GM21423 (cell line): ENCODE measurements around the gene RSF1.

Source experiments
- ATAC-seq: cut with Tn5 transposase; IDR thresholded peaks from one replicate; pipeline ENCODE4 v1.9.1; 2021; ENCODE audit warnings: mild to moderate bottlenecking, moderate library complexity; ENCODE audit not compliant: unreplicated experiment

Gene RSF1

DNA sequence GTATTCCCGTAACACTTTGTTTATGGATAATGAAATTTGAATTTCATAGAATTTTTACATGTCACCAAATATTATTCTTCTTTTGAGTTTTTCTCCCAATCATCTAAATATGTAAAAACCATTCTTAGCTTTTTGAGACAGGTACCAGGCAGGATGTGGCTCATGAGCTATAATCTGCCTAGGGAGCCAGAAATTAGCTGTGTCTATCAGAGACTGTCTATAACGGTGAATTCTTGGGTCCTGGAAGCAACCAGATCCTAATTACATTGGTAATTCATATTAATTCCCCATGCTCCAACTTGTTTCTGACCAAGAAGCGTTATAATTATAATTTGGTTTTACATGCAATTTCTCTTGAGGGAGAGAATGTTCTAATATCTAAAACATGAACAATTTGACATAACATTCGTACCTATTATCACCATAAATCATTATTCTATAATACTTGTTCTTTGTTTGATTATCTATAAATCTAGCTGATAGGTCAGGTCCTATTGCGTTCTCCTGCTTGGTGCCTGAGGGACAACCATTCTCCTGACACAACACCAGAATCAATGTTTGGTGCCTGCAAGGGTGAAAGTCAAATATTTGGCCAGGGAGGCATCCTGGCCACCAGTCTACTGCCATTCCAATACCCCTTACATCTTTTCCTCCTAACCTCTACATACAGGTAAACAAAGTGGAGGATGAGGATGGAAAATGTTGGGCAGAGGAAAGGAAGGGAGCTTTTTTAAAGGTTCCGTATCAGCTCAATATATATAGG is 69.9 kb downstream of the RSF1 start:
- no peak for ATAC-seq

DNA sequence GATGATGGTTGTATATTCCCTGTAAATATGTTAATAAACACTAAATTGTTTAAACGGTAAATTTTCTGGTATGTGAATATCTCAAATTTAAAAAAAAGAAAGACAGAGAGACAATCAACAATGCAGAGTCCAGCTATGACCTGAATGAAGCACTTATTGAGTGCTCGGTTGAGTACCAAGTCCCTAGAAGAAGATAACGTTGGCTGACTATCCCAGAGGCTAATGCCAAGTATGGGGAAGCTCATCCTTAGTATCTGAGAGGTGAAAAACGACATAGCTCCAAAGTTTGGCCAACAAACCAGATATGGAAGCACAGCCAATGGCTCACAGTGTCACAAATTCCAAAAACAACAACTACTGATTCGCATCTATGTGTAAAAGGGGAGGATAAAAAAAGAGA is 71.3 kb downstream of the RSF1 start:
- ATAC-seq: no peak

DNA sequence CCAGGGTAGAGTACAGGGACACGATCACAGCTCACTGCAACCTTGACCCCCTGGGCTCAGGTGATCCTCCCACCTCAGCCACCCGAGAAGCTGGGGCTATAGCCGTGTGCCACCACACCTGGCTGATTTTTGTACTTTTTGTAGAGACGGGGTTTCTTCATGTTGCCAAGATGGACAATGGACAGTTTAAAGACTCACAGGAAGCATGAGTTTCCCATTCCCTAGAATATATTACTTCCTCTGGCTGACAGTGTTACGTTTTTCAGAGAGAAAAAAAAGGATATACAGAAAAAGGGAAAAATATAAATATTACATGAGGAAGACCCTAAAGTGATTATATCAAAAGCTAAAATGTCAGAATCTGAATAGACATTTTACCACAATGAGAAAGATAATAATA is 72.3 kb downstream of the RSF1 start:
- ATAC-seq: no peak

DNA sequence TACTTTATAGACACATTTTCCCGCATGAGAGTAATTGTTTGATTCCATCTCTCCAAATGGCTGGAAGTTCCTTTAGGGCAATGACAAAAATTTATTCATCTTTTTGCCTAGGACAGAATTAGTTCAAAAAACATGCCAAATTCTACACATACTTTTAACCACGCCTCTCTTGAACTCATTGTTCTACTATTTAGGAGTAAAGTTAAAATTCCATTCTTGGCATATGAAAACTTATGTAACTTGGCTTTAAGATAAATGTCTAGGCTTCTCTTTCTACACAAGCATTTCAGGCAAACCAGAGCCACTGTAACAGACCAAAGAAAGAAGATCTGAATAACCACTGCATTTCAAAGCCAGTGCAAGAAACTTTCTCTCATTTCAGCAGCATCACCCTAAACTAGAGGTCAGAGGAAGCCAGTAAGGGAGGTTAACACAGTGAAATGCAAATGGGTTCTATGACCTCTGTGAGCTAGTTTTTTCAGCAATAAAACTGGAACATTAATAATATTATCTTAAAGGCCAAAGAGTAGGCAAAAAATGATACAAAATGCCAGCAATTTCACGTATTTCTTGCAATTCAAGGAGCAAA is 73.0 kb downstream of the RSF1 start:
- no peak for ATAC-seq

DNA sequence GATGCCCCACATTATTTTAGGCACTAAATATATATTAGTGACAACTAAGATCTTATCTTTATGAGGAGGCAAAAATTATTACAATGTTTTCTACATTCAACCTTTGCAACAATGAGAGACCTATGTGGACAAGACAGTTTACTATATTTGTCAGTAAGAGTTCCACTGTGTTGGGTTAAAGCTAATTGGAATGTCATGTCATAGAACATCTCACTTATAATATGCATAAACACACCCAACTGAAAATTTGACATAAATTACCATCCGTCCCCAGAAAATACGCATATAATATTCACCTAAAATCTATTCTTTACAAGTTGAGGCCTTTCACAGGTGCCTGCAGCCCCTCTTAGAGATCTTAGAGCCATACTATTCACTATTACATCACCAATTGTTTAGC is 84.0 kb downstream of the RSF1 start:
- no peak for ATAC-seq

DNA sequence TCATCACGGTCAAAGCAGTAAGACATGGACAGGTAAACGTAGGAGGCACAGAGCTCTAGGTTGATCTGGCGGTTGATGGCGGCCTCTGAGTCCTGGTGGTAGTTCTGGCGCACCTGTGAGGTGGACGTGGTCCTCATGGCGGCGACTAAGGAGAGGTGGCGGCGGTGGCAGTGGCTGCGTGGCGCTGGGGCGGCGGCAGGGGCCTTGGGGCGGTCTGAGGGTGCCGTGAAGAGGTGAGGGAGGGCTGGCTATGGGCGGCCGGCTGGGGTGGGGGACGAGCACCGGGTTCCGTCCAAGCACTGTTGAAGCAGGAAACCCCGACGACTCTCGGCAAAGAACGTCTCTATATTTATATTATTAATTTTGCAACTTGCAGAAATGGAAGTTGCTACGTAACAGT is 85.6 kb downstream of the RSF1 start:
- no peak for ATAC-seq

DNA sequence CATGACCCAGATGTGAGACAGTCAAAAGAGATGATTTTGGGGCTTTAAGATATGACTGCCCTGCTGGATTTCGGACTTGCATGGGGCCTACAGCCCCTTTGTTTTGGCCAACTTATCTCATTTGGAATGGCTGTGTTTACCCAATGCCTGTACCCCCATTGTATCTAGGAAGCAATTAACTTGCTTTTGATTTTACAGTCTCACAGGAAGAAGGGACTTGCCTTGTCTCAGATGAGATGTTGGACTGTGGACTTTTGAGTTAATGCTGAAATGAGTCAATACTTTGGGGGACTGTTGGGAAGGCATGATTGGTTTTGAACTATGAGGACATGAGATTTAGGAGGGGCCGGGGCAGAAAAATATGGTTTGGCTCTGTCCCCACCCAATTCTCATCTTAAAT is 88.4 kb downstream of the RSF1 start:
- no peak for ATAC-seq

DNA sequence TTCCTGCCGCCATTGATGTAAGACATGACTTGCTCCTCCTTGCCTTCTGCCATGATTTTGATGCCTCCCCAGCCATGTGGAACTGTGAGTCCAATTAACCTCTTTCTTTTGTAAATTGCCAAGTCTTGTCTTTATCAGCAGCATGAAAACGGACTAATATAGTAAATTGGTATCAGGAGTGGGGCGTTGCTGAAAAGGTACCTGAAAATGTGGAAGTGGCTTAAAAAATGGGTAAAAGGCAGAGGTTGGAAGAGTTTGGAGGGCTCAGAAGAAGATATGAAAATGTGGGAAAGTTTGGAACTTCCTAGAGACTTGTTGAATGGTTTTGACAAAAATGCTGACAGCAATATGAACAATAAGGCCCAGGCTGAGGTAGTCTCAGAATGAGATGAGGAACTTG is 89.7 kb downstream of the RSF1 start:
- ATAC-seq: no peak

DNA sequence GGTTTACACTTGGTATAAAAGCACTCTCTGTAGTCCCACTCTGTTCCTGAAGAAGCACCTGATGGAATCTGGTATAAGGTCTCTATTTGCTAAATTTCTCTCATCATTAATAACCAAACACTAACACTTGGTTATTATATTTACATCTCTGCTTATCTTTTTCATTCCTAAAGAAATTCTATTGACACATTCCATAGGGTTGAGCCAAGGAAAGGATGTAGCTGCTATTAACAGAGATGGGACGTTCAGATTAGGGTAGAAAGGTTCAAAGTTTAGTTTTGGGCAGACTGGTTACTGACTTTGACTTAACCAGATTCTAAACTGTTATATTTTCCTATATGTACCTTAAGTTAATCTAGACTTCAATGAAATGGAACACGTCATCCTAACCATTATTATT is 91.5 kb downstream of the RSF1 start:
- ATAC-seq: no peak

DNA sequence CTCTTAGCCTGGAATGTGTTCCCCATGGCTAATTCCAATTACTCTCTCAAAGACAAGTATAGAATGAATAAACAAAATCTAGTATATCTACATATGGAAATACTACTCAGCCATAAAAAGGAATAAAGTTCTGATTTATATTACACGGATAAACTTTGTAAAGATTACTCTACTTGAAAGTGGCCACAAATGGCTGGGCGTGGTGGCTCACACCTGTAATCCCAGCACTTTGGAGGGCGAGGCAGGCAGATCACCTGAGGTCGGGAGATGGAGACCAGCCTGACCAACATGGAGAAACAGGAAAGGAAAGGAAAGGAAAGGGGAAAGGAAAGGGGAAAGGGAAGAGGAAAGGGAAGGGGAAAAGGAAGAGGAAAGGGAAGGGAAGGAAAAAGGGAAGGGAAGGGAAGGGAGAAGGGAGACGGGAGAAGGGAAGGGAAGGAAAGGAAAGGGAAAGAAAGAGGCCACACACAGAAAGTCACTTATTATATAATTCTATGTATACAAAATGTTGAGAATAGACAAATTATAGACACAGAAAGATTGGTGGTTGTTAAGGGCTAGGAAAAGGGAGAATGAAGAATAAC is 92.2 kb downstream of the RSF1 start:
- ATAC-seq: no peak

DNA sequence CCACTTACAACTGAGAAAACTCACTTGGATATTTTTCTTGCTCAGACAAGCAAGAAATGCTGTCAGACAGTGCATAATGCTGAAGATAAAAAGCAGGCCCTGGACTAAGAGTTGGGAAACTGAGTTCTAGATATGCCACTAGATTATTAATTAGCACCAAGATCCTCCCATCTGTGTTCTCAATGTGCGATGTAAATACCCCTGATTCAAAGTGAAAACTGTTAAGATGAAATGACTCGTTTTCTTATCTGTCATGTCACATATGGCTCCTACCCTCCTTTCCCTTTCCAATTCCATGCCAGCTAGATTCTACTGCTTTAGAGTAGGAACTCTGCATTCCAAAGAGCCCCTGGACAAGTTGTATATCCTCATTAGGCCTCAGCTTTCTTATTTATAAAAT is 94.0 kb downstream of the RSF1 start:
- no peak for ATAC-seq

DNA sequence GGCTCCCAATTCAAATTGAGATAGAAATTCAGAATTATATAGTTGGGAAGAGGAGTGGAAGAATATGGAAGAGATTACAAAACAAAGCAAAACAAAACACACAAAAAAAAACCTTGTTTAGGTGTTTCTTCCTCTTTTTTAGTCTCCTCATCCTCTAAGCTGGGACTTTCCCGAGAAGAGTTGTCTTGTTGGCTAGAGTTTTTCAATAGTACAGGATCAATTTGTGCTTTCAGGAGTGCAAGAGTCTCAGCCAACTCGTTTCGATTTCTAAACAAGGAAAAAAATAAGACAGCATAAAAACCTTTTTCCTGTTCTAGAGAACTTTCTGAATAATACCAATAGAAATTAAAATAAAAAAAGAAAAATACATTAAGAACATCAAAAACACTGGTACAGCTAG is 95.1 kb downstream of the RSF1 start:
- peak; percentile 55 for ATAC-seq

DNA sequence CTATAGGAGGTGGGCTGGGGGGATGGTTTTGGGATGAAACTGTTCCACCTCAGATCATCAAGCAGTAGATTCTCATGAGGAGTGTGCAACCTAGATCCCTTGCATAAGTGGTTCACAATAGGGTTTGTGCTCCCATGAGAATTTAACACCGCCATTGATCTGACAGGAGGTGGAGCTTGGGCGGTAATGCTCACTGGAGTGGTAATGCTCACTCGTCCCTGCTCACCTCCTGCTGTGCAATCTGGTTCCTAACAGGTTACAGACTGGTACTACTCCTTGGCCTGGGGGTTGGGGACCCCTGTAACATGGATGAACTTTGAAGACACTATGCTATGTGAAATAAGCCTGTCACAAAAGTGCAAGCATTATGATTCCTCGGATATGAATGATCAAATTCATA is 95.9 kb downstream of the RSF1 start:
- ATAC-seq: no peak

DNA sequence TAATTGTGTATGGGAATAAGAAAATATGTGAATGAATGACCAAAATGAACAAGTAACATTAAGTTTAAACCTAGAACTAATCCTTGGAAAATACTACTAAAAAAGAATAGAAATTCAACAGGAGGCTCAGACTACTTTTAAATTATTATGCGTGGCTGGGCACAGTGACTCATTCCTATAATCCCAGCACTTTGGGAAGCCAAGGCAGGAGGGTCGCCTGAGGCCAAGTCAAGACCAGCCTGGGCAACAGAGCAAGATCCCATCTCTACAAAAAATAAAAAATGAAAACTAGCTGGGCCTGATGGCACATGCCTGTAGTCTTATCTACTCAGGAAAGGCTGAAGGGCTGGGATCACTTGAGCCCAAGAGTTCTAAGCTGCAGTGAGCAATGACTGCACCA is 97.5 kb downstream of the RSF1 start:
- ATAC-seq: no peak

DNA sequence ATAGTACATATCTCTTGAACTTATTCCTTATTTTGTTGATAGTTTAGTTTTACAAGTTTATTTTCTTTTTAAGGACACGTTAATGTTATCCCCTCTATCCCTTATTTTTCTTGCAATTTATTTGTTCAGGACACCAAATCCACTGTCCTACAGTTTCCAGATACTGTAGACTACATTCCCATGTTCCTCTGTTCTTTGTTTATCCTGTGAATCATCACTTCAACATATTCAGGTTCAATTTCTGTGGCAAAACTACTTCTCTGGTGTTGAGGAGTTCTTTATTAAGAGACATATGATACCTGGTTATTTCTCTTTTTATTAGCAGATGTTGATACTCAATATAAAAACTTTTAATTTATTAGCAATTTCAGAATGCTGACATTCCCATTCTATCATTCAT is 110.2 kb downstream of the RSF1 start:
- ATAC-seq: no peak

DNA sequence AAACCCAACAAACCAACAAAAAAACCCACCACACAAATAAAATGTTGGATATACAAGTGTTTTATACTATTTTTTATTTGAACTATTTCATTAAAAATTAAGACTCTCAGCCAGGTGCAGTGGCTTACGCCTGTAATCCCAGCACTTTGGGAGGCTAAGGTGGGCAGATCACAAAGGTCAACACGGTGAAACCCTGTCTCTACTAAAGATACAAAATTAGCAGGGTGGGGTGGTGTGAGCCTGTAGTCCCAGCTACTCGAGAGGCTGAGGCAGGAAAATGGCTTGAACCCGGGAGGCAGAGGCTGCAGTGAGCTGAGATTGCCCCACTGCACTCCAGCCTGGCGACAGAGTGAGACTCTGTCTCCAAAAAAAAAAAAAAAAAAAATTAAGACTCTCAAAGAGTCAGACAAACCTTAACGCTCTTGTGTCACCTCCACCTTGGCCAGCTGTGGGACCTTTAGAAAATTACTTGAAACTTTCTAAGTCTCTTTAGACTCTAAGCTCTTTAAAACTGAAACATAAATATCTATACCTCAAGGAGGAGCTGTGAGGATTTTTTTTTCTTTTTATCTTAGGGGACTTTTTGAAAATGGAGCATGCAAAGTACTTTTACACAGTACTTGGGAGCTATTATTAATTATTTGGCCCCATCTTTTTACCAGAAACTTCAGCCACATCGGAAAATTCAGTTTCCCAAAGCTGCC is 114.5 kb downstream of the RSF1 start:
- no peak for ATAC-seq

DNA sequence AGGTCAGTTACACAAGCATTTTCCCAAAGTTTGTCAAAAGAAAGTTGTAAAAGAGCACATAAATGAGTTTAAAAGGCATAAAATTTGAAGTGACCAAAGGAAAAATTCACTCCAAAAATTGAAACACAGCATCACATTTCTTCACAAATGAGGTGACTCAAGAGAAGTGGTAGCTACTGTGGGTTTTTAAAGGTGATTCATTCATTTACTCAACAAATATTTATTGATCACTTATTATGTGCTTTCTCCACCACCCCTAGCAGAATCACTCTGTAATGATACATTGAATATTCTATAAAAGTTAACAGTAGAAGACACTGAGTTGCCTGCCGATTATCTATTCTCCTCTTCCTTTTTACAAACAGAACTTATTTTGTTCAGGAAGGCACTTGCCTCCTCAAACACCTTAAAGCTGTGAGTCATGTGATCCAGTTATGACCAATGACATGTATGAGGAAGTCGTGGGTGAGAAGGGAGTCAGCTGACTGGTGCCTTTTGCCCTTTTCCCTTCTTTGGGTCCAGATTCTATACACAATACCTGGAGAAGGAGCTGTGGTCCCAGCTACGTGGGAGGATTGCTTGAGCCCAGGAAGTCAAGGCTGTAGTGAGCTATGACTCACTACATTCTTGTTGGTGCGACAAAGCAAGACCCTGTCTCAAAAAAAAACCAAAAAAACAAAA is 115.2 kb downstream of the RSF1 start:
- ATAC-seq: no peak

DNA sequence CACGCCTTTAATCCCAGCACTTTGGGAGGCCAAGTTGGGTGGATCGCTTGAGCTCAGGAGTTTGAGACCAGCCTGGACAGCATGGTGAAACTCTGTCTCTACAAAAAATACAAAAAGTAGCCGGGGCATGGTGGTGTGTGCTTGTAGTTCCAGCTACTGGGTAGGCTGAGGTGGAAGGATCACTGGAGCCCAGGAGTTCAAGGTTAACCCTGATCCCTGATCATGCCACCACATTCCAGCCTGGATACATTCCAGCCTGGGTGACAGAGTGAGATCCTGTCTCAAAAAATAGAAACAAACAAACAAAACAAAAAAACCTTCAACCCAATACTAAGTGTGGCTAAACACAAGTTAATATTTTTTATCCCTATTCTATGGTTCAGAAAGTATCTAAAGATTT is 116.5 kb downstream of the RSF1 start:
- no peak for ATAC-seq

DNA sequence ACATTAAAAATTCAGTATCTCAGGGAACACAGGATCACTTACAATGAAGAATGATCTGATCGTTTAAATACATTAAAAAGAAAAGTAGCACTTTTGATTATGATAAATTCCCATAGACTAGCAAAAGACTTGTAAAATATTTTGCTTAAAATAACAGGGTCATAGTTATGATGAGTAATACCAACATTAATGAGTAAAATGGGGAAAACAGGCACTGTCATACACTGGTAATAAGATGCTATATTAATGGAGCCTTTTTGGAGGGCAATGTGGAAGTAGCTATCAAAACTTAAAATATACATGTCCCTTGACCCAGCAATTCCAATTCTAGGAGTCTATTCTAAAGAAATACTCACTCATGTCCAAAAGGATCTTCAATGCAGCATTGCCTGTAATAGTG is 121.1 kb downstream of the RSF1 start:
- no peak for ATAC-seq

DNA sequence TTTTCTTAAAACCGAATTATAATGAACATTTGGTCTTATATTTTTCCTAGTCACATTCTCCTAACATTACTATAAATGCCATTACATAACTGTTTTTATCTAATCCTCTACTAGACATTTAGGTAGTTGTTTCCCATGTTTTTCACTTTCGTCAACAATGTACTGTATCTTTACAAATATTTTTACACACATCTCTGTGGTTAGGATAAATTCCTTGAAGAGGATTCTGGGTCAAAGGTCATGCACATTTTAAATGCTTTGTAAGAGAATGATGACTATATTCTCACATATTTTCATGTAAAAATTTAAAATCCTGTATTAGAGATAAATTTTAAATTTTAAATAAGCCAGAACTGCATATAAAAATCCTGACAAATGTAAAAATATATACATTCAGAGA is 121.6 kb downstream of the RSF1 start:
- ATAC-seq: no peak

DNA sequence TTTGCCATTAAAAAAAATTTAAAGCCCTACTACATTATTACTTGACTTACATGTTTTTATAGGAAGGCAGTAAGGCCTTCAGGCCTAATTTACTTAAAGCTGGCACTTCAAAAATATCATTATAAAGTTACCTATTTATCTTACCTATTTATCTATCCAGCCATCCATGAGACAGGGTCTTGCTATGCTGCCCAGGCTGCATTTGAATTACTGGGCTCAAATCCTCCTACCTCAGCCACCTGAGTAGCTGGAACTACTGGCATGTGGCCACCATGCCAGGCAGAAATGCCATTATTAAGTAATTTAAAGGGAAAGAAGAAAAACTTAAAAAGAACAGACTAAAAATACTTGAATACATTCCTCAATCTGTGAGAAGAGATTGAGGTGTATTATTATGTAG is 122.7 kb downstream of the RSF1 start:
- ATAC-seq: no peak
